Ramos (cell line): ENCODE results near the gene ZNF296.

Source experiments
- in situ Hi-C: fragments of 300-500 bp; cut with MboI; formaldehyde crosslinking; loops from one replicate; pipeline ENCODE4 v1.14.3; 2022; ENCODE audit warnings: low sequenced_read_pairs; ENCODE audit not compliant: unreplicated experiment

The ZNF296 gene

DNA sequence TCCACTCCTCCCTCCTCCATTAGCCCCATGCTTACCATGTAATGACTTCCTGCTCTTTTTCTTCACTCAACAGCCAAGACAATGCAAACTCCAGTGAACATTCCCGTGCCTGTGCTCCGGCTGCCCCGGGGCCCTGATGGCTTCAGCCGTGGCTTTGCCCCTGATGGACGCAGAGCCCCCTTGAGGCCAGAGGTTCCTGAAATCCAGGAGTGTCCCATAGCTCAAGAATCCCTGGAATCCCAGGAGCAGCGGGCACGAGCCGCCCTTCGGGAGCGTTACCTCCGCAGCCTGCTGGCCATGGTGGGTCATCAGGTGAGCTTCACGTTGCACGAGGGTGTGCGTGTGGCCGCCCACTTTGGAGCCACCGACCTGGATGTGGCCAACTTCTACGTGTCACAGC, 13.8 kb upstream of the ZNF296 start:
- in situ Hi-C loops = no loop called here

DNA sequence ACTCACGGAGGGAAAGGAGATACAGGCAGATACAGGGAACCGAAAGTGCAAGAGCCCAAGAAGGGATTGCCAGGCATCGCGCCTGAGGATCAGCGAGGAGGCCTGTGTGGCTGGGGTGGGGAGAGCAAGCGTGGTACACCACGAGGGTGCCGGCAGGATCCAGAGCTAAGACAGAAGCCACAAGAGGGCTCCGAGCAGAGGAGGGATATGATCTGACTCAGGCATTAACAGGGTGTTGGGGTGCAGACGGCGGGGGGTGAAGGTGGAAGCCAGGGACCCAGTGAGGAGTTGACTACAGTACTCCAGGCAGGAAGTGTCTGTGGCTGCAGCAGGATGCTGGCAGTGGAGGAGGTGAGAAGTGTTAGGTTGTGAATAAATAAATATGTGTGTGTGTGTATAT, 11.3 kb upstream of the ZNF296 start:
- in situ Hi-C loops = no loop called here

DNA sequence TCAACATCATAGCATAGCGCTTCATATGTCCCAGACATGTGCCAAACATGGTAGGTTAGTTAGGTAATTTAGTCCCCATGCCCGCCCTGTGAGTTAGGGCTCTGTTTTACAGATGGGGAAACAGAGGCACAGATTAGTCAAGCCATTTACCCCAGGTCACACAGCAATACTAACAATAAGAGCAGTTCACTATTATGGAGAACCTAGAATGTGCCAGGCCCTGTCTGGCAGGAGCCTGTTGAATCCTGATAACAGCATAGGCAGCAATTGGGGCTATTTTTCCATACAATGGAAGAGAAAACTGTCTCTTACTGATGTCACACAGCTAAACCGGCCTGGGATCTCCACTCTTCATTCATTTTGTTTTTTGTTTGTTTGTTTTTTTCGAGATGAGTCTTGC, 10.2 kb upstream of the ZNF296 start:
- in situ Hi-C loops = no loop called here

GRCh38 chr19:45082170-45082569, 5.9 kb upstream of the ZNF296 start:
- in situ Hi-C loops = no loop called here

DNA sequence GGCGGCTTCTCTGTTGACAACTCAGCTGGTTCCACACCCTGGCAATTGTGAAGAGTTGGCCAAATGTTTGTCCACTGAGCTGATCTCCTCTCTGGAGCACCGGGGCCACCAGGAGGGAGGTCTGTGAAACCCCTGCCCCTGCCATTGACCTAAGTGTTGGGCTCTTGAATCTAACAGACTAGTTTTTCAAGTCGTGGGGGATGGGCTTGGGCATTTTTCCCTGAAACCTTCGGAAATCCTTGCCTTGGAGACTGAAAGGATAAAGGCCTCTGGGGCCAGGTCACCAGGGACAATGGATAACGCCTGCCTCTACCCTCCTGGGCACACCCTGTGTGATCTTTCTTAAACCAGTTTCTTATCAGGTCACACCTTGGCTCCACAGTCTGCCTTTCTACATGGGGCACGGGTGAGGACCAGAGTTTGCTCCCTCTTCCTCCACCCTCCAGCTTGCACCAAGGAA, 3.7 kb upstream of the ZNF296 start:
- in situ Hi-C loops = no loop called here

DNA sequence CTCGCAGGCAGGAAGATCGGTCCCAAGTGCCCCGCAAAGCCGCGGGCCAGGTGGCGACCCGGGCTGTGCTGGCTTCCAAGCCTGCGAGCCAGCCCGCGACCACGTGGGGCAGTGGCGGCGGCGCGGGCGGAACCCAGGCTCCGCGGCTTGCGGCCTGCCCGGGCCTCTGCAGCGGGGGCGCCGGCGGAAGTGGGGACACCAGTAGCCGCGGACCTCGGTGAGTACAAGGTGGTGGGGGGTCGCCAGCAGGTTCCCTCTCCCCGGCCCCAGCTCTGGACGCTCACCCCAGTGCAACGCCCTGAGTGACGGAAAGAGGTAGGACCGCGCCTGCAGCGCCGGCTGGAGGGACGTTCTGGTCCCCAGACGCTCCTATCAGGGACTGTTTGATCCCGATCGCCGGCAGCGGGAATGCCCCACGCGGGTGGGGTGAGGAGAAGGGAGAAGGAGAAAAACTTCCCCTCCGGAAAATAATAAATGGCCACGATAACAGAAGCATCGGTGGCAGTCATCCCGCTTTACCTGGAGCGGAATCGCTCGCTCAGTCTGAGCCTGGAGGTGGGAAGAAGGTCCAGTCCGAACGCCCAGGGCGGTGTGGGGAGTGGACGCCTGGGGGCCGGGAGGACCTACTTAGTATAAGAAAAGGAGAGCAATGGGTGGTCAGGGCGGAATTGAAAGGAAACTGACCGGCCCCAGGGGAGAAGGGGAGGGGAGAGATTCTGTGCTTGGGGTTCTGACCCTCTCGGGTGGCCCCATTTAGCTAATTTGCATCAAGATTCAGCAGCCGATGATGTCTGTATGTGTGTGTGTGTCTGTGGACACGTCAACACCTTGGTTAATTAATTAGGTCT, 3.0 kb upstream of the ZNF296 start, which contains the start of gene GEMIN7:
Gene GEMIN7, plus strand, starts transcription at position 198 of the 848 bp plus-strand sequence. CDS start 10,855 bp downstream, outside the sequence.
- in situ Hi-C loops = no loop called here

DNA sequence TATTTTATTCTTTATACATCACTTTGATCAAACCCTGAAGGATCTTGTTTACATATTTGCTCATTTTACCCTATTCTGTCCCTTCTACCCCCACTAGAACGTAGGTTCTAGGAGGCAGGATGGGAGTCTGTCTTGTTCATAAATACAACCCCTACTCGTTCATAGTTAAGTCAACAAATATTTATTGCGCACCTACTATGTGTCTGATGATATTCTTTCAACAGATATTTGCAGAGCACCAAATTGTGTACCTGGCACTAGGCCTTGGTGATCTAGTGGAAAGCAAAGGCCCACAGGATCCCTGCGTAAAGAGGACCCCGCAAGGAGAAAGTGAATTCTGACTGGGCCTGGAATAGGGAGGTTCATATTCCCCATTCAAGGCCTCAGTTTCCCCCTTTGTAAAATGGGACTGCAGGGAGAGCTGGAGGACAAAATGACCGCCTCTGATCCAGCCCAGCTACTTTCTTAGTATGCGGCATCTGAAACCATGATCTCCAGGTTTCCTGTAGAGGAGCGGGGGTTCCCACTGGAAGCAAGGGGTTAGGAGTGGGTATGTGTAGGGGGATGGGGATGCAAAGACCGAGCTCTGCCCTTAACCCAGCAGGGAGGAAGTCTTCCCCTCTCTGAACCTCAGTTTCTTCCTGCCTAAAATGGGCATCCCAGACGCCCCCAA, 2.2 kb upstream of the ZNF296 start:
- in situ Hi-C loops = no loop called here

- in situ Hi-C loops = no loop called here
Observed at GRCh38 chr19:45076851-45077730, 813 bp upstream of the ZNF296 start.

DNA sequence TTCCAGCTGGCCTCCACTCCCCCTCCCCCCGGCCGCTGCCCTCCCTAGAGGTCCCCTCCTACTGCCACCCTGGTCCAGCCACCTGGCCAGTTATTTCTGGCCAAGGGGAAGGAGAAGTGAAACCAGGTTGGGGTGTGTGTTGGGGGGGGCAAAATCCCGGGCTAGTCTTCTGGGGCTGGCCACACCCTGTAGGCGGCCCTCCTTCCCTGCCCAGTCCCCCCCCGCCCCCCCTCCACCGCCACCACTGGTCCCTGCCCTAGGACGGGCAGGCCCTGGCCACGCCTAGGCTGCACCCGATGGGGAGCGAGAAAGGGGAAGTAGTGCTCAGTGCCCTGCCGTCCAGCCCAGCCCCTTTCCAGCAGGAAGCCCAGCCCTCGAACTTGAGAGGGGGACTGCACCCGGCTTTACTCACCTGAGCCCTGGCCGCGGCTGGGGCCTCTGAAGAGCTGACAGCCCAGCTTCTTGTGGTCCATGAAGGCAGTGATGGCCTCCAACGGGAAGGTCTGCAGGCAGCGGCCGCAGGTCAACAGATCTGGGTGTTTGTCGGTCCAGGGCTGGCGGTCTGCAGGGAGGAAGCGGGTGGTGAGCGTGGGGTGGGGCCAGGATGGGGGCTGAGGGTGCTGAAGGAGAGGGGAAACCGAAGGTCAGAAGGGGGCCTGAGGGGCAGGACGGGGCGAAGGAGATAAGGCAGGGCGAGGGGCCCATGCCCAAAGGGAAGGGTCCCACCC, 813 bp downstream of the ZNF296 start:
- in situ Hi-C loops = no loop called here

DNA sequence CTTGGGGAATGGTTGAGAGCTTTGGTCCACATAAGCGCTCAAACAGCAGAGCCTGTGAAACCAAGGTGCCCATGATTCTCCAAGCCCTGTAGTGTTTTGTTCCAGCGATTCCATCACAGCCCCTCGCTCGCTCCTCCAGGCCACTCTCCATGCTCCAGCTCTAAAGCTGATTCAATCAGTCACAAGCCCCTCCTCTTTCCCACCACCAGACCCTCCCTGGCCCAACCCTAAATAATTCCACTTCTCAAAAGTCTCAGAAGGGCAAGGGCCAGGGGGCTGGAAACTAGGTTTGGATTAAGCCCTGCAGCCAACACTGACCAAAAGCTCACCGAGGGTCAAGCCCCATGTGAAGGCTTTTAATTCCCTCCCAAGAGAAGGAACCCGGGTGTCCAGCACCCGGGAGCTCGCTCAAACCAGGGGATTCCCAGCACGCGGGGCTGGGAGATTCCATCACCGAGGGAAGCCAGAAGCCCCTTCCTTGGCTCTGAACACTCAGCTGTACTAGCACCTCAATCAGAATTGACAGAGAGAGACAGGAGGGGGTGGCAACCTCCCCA, 1.5 kb downstream of the ZNF296 start:
- in situ Hi-C loops = loop anchor here (25.0 kb wide), 1 partner anchor 1313 kb away; the partner anchor contains the start of gene SMG9

GRCh38 chr19:45071969-45072790, 4.1 kb downstream of the ZNF296 start:
- in situ Hi-C loops = loop anchor here (25.0 kb wide), 1 partner anchor 1310 kb away; the partner anchor contains the start of gene SMG9

- in situ Hi-C loops = loop anchor here (25.0 kb wide), 1 partner anchor 1309 kb away; the partner anchor contains the start of gene SMG9
Observed at GRCh38 chr19:45071545-45071938, 4.7 kb downstream of the ZNF296 start.

- in situ Hi-C loops = loop anchor here (25.0 kb wide), 1 partner anchor 1309 kb away; the partner anchor contains the start of gene SMG9
Observed at GRCh38 chr19:45070861-45071544, 5.3 kb downstream of the ZNF296 start.

GRCh38 chr19:45070214-45070613, 6.1 kb downstream of the ZNF296 start:
- in situ Hi-C loops = loop anchor here (25.0 kb wide), 1 partner anchor 1308 kb away; the partner anchor contains the start of gene SMG9

DNA sequence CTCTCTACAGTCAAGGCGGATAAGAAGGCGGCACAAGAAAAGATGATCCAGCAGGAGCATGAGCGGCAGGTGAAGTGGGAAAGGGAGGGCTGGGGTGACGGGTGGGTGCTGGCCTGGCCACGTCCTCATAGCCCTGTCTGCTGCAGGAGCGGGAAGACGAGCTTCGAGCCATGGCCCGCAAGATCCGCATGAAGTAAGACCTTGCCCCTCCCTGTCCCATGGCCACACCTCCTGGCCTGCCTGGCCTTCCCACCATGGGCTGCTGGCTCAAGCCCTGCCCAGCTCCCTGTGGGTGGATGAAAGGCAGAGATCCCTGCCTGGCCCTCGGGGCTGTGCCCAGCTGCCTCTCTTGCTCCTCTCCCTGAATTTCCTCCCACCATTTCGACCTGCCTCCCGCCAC, 7.2 kb downstream of the ZNF296 start:
- in situ Hi-C loops = loop anchor here (25.0 kb wide), 1 partner anchor 1307 kb away; the partner anchor contains the start of gene SMG9

GRCh38 chr19:45068041-45068440, 8.2 kb downstream of the ZNF296 start:
- in situ Hi-C loops = loop anchor here (25.0 kb wide), 1 partner anchor 1306 kb away; the partner anchor contains the start of gene SMG9

DNA sequence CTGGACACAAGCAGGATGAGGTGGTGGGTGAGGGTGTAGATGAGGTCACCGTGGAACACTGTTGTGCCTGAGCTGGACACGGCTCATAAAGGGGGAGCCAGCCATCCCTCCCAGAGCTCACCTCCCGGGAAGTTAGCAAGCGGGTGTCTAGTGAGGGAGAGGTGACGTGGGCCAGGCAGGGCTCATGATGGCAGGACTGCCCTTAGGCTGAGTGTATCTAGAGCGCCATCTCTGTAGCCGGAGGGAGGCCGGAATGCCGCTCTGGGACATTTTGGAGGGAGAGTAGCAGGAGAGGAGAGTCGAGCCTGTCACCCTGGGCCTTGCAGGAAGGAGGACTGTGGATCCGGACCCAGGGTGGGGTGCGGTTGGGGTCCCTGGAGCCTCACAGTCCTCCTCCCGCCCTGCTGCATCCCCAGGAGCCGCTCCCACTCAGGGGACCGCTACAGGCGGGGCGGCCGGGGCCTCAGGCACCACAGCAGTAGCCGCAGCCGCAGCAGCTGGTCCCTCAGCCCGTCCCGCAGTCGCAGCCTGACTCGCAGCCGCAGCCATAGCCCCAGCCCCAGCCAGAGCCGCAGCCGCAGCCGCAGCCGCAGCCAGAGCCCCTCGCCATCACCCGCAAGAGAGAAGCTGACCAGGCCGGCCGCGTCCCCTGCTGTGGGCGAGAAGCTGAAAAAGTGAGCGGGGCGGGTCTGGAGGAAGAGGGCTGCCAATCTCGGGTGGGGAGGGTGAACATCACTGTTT, 9.2 kb downstream of the ZNF296 start:
- in situ Hi-C loops = loop anchor here (25.0 kb wide), 1 partner anchor 1305 kb away; the partner anchor contains the start of gene SMG9
